ENCODE measurements around the gene HSPB9.

HSPB9 gene, protein sequence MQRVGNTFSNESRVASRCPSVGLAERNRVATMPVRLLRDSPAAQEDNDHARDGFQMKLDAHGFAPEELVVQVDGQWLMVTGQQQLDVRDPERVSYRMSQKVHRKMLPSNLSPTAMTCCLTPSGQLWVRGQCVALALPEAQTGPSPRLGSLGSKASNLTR

DNA sequence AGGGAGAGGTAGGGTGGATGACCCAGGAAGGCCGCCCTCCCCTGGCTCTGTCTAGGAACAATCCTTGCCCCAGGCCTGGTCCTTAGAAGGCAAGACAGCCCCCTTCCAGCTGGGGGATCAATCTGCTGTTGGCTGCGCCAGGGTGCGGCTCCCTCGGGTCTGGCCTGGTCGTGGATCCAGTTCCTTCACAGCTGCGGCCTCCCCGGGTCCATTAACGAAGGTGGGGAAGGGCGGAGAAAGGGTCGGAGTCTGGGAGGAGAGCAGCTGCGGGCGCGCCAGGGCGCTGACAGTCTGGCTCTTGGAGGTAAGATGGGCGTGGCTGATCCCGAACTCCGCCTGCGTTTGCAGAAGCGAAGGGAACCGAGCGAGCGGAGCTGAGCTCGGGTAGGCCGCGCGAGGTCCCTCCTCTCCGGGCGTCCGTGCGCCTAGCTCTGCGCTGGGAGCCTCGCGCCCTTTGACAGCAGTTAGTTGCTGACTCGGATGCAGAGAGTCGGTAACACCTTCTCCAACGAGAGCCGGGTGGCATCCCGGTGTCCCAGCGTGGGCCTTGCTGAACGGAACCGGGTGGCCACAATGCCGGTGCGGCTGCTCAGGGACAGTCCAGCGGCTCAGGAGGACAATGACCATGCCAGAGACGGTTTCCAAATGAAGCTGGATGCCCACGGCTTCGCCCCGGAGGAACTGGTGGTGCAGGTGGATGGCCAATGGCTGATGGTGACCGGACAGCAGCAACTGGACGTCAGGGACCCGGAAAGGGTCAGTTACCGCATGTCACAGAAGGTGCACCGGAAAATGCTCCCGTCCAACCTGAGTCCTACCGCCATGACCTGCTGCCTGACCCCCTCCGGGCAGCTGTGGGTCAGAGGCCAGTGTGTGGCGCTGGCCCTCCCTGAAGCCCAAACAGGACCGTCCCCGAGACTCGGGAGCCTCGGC, at the start of gene HSPB9:
Gene HSPB9, plus strand, starts transcription at position 434 of the 933 bp plus-strand sequence. Its CDS starts 47 bp downstream, at position 481.
- no peak for DNase-seq (ENCODE audit: low read depth in 2 of 2)

DNA sequence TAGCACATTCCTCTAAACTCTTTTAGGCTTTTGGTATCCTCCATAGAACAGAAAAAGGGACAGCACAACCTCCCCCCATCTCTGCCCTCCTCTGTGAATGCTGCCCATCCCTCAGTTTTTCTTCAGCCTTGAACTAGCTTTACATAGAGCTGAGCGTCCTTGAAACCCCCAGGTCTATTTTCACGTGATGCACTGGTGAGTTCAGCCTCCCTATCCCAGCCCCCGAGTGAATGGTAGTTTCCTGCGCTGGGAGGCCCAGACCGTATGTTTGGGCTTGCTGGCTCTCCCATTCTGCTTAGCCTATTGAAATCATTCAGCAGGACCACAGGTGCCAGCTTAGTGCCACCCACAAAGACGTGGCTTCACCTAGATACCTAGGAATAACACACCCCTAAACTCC, 46.8 kb upstream of the HSPB9 start:
- DNase-seq (ENCODE audit: low read depth in 2 of 2) = no peak

DNA sequence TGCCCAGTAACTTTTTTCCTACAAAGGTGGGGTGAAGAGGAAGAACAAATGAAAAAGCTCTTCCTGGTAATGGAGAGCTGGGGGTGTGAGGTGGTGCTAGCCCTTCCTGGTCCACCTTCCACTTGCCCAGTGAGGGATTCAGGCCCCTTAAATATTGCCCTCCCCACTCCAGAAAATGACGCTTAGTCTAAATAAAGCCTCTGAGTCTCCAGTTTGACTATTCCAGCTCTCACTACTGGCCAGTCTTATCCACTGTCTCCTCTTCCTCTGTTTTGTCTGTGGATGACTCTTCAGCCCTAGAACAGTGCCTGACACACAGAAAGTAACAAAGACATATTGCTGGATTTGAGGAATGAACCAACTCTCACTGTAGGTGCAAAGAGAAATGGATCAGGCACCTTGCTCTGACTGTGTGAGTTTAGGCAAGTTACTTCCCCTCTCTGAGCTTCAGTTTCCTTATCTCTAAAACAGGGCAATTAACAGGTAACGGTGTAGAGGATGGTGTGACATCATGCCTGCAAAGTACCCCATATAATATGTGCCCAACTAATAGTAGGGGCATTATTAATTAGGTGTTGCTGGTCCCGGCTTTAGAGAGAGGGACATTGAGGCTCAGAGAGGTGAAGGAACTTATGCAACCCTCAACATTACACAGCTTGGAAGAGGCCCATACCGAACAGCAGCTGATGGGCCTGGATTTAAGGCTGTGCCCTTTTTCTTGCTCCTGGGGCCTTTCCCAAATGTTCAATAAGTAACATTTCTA, 45.6 kb upstream of the HSPB9 start:
- no peak for DNase-seq (ENCODE audit: low read depth in 2 of 2)

DNA sequence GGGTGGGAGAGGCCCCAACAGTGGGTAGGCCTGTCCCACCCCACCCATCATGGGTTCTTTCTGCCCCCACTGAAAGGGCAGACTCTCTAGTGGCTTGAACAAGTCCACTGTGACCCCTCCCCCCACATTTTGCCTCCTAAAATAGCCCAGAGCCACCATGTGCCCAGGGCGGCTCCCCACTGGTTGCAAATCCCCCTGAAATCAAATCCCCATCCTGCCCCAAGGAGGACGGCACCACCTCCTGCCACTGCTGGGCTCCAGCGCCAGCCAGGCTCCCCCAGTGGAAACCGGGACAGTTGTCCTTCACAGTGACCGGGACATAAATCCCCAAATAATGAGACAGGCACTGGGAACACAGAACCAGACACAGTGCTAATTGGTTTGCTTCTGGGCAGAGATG, 44.8 kb upstream of the HSPB9 start:
- DNase-seq (ENCODE audit: low read depth in 2 of 2) = no peak

DNA sequence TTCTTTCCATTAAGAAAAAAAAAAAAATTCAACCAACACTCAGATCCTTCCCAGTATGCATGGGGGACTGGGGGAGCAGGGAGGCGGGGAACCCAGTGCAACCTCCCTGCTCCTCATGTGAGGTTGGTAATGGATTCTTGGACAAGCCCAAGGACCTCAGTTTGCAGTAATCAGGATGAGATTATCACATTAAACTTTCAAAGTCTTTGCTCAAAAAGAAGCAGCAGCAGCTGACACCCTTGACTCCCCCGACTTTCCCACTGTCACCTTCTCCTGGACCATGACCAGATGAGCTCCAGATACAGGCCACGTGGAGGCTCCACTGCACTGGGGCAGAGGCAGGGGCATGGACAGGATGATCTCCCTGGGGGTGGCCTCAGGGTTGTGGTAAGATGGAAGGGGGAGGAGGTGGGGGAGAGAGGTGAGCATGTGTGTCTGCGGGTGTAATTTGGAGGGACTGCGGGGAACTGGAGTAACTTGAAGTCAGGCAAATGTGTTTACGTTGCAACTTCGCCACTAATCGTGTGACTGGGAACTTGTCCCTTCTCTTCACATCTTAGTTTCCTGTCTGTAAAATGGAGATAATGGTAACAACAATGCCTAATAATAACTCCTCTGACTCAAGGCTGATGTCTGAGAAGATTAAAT, 44.1 kb upstream of the HSPB9 start:
- DNase-seq (ENCODE audit: low read depth in 2 of 2) = no peak

DNA sequence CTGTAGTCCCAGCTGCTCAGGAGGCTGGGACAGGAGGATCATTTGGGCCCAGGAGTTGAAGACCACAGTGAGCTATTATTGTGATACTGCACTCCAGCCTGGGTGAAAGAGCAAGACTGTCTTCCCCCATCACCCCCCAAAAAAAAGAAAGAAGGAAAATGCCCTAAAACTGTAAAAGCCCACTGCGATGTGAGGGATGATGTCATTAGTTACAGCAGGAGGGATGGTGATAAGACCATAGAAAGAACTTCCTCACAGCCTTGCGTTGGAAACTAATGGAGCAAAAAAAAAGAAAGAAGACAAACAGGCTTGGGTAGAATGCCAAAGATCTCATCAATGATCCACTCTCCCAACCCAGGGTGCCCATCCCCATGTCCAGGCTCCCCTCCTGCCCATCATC, 43.1 kb upstream of the HSPB9 start:
- no peak for DNase-seq (ENCODE audit: low read depth in 2 of 2)

DNA sequence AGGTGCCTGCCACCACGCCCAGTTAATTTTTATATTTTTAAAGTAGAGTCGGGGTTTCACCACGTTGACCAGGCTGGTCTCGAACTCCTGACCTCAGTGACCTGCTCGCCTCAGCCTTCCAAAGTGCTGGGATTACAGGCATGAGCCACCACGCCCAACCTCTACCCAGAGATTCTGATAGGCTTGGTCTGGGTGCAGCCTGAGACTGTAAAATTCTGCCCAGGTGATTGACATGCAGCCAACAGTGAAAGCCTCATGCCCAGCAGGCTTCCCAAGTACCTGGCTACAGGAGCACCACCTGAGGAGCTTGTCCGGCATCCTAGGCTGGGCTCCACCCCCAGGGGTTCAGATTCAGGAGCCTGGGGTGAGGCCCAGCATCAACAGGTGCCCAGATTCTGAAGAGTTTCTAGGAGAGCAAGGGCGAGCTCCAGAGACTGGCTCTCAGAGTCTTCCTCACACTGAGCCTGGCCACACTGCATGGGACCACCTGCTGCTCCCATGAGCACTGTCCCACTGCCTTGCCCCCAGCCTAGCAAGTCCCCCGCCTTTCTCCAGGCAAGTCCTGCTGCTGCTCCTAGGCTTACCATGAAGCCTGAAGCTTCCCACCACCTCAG, 41.0 kb upstream of the HSPB9 start:
- DNase-seq (ENCODE audit: low read depth in 2 of 2) = no peak

DNA sequence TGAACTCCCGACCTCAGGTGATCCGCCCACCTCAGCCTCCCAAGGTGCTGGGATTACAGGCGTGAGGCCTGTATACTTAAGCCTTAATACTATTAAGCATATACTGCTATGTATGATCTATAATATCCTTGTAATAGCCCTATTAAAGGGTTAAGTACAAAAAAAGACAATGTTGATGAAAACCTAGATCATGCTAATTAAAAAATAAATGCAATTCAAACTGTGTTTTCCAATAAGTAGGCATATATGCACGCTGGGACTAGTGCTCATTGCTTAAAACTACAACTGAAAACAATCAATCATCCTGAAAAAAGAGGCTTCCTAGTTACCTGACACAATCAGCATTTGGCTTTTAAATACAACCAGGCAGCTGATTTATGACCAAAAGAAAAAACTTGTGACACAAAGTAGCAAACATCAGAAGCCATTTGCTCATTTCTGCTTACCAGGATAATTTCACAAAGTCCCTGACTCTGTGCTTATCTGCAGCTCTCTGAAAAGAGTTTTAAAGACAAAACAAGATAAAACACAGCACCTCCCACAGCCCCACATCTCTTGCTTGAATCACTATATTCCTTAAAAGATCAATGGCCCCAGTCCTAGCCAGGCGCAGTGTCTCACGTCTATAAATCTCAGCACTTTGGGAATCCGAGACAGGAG, 35.4 kb upstream of the HSPB9 start:
- DNase-seq (ENCODE audit: low read depth in 2 of 2) = no peak

DNA sequence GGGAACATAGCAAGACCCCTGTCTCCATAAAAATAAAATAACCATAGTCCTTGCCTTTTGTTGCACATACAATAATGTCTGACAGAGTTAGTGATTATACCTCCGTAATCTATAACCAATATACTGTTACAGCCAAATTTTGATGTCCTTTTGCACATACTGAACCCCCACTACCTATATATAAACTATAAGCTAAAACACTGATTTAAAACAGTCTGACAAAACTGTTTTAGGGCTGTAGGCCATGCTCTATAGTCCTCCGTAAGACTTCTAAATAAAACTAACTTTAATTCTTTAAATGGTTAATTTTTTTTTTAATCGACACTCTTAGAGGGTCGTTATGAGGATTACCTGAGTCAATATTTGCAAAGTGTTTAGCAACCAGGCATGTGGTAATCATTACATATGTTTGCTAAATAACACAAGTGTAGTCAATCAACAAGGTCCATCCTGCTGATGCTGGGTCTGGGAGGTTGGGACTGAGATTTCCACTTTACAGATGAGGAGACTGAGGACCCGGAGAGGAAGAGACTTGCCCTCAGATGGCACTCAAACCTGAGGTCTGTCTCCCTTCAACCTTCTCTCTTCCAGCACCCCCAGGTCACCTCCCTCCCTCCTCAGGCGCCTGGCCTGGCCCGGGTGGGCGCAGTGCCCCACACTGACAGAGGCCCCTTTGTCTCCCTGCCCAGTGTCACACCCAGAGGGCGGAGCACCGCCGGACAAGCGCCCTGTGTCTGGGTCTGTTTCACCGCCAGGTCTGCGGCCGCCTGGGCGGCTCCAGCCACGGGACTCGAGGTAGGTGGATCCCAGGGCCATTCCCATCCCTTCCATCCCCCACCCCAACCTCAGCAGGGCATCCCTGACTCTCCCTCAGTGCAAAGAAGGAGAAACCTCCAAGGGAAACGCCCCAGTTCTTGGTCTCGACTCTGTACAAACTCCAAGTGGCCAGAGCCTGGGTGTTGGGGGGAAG, 34.6 kb upstream of the HSPB9 start:
- no peak for DNase-seq (ENCODE audit: low read depth in 2 of 2)

DNA sequence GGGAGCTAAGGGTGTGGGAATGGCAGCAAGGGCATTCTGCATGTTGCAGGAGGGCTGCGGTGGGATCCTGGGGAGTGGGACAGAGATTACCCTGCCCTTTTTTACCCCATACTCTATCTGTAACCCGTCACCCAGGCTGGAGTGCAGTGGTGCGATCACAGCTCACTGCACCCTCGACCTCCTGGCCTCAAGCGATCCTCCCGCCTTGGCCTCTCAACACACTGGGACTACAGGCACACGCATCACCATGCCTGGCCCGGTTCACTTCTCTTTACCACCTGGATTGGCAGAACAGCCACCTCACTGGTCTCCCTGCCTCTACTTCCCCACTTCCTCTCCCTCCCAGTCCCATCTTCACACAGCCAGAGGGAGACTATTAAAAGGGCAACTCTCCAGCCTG, 33.9 kb upstream of the HSPB9 start:
- no peak for DNase-seq (ENCODE audit: low read depth in 2 of 2)

DNA sequence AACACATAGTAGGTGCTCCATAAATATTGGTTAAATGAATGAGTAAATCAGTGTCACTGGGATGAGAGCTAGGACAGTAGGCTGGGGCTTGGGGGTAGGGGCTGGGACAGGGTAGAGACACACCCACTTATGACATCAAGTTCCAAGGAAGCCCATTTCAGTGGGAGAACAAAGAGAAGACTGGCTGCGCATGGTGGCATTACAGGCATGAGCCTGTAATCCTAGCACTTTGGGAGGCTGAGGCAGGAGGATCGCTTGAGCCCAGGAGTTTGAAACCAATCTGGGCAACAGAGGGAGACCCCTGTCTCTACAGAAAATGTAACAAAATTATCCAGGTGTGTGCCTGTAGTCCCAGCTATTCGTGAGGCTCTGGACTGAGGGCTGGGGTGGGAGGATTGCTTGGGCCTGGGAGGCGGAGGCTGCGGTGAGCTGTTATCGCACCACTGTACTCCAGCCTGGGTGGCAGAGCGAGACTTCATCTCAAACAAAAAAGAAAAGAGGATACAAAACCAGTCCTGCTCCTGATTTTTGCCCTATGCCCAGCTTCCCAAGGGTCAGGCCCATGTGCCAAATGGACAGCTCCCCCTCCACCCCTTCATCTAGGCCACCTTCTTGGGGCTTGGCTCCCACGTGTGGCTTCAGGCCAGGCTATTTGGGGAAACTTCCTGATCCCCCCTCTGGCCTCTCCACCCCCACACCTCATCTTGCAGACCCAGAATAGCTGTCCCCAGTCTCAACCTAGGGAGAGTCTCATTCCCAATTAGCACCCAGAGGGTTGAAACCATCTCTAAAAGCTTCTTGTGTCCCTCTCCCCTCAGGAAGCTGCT, 31.4 kb upstream of the HSPB9 start:
- no peak for DNase-seq (ENCODE audit: low read depth in 2 of 2)

DNA sequence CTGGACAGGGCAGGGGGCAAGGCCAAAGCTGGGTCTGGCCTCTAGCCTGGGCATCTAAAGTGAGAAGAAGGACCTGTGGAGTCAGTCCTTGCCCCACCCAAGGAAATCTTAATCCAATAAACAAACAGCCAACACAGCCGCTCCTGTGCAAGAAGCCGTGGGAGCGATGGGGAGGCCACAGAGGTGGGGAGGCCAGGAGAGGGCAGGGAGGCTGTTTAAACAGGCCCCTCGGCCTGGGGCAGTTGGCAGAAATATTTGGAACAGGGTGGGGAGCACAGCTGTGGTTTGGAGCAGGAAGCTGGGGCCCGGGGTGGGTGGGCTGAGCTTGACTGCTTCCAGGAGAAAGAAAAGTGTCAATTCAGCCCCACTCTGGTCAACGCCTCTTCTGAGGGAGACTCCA, 29.7 kb upstream of the HSPB9 start:
- no peak for DNase-seq (ENCODE audit: low read depth in 2 of 2)

DNA sequence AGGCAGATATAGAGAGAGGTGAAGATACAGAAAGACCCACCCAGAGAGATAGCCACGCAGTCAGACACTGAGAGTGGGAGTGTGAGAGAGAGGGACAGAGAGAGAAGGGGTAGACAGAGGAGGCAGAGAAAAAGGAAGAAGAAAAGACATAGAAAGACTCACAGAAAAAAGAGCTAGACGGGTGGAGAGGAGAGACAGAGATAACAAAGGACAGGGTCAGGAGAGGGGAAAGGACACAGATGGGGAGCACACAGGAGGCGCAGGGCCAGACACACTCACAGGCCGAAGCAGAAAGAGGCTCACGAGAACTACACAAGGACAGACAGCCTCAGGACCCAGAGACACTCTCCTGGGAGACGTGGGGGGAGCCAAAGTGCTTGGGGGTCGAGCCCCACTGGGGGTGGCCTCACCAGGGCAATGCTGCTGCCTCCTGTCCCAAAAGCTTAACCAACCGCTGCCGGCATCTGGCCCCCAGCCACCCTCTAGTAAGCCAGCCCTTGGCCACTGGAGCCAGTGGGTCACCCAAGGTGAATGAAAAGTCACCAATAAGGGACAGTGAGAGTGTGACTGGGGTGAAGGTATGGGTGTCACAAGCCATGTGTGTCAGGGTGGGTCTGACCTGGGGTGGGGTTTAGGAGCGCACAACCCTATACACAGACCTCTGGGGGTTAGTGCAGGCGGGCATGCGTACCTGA, 28.1 kb upstream of the HSPB9 start:
- DNase-seq (ENCODE audit: low read depth in 2 of 2) = no peak

DNA sequence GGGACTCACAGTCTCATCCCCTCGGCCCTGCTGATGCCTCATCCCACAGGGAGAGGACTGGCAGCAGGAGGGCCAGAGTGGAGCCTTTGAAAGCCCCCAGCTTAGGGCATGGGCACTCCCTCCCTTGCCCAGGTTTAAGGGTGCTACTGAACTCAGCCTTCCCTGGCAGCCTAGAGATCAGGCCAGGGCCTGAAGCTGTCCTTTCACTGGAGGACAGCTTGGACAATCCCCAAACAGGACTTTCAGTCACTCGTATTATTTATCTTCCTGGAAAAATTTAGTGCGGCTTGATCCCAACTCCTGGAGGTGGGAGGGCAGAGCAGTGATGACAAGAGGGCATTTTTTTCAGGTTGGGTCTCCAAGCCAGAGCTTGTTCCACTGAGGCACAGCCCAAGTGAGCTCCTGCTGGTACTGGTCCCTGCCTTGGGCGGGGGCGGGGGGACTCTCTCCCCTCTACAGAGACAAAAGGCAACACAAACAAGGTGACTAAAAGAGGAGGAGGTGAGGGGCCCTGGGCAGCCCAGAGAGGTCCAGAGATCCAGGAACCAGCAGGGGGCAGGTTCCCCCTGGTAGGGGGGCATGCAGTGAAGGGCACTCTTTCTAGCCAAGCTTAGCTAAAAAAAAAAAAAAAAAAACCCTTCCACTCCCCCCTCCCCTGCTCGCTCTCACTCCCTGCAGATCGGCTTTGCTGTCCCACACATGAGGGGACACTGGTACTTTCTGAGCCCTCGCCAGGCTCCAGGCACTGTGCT, 26.1 kb upstream of the HSPB9 start:
- no peak for DNase-seq (ENCODE audit: low read depth in 2 of 2)

DNA sequence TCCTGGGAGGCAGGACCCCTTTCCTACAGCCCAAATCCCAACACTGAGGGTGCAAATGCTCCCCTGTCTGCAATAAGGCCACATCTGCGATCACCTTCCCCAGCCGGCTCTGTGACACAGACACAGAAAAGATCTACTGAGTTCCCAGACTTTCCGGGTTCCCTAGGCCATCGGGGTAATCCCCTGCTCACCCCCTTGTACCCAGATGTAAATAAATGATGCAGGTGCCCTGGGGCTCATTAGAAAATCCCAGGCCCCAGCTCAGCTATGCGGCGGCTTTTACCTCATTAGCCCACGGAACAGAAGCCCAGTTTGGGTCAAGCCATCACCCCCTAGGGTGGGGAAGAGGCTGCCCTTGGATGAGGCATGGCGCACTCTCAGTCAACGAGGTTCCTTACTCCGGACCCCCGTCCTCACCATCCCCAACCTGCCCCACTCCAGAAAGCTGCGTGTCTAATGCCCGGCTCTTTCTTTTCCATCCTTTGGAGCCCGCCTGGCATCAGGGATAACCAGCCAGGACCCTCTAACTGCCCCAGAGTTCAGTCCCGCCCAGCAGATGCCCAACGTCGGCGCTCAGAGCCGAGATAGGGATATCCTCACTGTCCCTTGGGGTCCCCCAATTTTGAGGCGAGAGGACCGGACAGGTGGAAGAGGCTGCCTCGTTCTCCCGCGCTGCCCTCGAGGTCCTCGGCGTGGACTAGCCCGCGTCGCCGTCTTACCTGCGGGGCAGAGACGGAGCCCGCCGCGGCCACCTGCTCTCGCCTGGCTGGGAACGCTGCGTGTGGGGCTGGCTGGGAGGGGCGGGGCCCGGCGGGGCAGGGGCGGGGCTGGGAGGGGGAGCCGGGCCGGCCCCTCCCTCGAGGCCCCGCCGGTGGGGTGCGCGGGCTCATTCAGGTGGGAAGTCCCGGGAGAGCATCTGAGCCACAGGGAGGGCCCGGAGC, 24.6 kb upstream of the HSPB9 start, which contains the start of gene ZNF385C:
Gene ZNF385C, minus strand, starts transcription at position 783 of the 941 bp plus-strand sequence. CDS start 35,417 bp downstream, outside the sequence.
- DNase-seq (ENCODE audit: low read depth in 2 of 2) = peak in 1 of 2 donors; percentile 27

DNA sequence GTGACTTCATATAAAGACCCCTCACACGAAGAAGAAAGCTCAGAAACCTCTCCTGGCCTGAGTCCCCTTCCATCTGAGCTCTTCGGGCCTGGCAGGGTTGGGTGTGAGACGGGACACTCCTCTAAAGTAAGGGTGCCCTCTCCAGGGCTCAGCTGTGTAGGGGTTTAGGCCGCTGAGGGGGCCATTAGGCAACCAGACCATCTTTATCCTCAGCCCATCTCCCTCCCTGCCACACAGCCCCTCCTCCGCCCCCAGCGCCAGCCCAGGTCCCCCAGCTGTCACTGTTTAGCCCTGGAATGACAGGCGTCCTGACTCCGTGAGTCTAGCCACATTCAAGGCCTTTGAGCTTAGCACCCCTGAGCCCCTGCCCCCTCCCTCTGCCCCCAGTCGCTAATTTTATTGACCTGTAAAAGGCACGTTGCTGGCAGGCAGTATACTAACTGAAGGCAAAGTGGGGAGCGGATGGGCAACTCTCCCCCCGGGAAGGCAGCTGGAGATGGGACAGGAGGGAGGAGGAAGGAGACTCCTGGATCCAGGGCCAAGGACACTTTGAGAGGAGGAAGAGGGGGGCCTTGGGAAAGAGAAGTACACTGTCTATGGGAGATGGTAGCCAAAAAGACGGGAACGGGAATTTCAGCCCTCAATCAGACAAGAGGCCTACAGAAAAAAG, 23.7 kb upstream of the HSPB9 start:
- no peak for DNase-seq (ENCODE audit: low read depth in 2 of 2)
